Measurements from ENCODE around the gene RP9. TPM values are rescaled to one million over a fixed set of nuclear protein-coding genes. Genes with fewer than 3 reads are reported as not detected.

Gene RP9
- total and polyA plus RNA-seq, 4 donors: 7.8 to 13.4 (median 11.2) TPM

GRCh38 chr7:33111614-33112013, 2.4 kb upstream of the RP9 start:
- TF ChIP-seq, protein P1, sequence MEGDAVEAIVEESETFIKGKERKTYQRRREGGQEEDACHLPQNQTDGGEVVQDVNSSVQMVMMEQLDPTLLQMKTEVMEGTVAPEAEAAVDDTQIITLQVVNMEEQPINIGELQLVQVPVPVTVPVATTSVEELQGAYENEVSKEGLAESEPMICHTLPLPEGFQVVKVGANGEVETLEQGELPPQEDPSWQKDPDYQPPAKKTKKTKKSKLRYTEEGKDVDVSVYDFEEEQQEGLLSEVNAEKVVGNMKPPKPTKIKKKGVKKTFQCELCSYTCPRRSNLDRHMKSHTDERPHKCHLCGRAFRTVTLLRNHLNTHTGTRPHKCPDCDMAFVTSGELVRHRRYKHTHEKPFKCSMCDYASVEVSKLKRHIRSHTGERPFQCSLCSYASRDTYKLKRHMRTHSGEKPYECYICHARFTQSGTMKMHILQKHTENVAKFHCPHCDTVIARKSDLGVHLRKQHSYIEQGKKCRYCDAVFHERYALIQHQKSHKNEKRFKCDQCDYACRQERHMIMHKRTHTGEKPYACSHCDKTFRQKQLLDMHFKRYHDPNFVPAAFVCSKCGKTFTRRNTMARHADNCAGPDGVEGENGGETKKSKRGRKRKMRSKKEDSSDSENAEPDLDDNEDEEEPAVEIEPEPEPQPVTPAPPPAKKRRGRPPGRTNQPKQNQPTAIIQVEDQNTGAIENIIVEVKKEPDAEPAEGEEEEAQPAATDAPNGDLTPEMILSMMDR (IDR thresholded peaks at IDR 0.05; ENCODE audit: control extremely low read depth, extremely low read depth): no peak
- 73 to 83% methylated on average over 3 of the region's 3 CpGs for WGBS, 2 donors
- Histone ChIP-seq H3K9ac (ENCODE audit: insufficient read depth in 1 of 2, low read length in 2 of 2) (no peak overlapping the region), H3K27ac (ENCODE audit: low read depth in 1 of 2, low read length in 1 of 2) (no peak overlapping the region), H3K36me3 (ENCODE audit: control insufficient read depth in 4 of 4, insufficient read depth in 4 of 4, low read length in 4 of 4) (no peaks in the 10 kb centered on the region), H3K4me3 (no peak overlapping the region), H3K27me3 (ENCODE audit: control insufficient read depth in 3 of 3, insufficient read depth in 3 of 3, low read length in 2 of 3) (no peaks in the 10 kb centered on the region), H3K9me3 (ENCODE audit: control insufficient read depth in 4 of 4, insufficient read depth in 3 of 4, low read length in 3 of 4) (no peaks in the 10 kb centered on the region), H3K4me1 (ENCODE audit: control insufficient read depth in 5 of 5, insufficient read depth in 5 of 5, low read length in 5 of 5) (peaks cover 3 to 34% (median 7%) of the 10 kb centered on the region in 5 donors)
- DNase-seq (no peak), ATAC-seq (ENCODE audit: insufficient read depth, low FRiP score) (no peak)

DNA sequence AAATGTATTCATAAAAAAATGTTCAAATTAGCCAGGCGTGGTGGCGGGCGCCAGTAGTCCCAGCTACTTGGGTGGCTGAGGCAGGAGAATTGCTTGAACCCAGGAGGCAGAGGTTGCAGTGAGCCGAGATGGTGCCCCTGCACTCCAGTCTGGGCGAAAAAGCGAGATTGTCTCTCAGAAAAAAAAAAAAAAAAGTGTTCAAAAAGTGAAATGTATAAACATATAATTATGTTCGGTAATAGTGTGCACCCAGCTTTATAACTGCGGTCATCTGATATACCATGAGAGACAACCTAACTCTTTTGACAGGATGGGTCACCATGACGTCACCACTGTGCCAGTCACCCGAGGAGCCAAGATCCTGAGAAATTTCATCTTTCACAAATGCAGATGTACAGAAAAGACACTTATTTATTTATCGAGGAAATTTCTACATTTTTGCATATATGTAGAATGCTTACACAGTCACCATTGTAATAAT, 594 bp upstream of the RP9 start:
- Histone ChIP-seq H3K9ac (ENCODE audit: insufficient read depth in 1 of 2, low read length in 2 of 2) (peak overlapping the region; percentile 40 to 62), H3K27ac (ENCODE audit: low read depth in 1 of 2, low read length in 1 of 2) (no peak overlapping the region), H3K4me3 (peak overlapping the region; percentile 49), H3K36me3 (ENCODE audit: control insufficient read depth in 4 of 4, insufficient read depth in 4 of 4, low read length in 4 of 4) (no peaks in the 10 kb centered on the region), H3K4me1 (ENCODE audit: control insufficient read depth in 5 of 5, insufficient read depth in 5 of 5, low read length in 5 of 5) (peaks cover 5 to 28% (median 11%) of the 10 kb centered on the region in 5 donors), H3K27me3 (ENCODE audit: control insufficient read depth in 3 of 3, insufficient read depth in 3 of 3, low read length in 2 of 3) (no peaks in the 10 kb centered on the region), H3K9me3 (ENCODE audit: control insufficient read depth in 4 of 4, insufficient read depth in 3 of 4, low read length in 3 of 4) (no peaks in the 10 kb centered on the region)
- no peak for ATAC-seq (ENCODE audit: insufficient read depth, low FRiP score)
- 18 to 23% methylated on average over 11 of the region's 11 CpGs for WGBS, 2 donors
- DNase-seq: peak in 2 of 3 donors; percentile 24 to 48
- TF ChIP-seq, protein P1 (IDR thresholded peaks at IDR 0.05; ENCODE audit: control extremely low read depth, extremely low read depth): no peak

GRCh38 chr7:33108554-33109004, 625 bp downstream of the RP9 start:
- Histone ChIP-seq H3K27me3 (ENCODE audit: control insufficient read depth in 3 of 3, insufficient read depth in 3 of 3, low read length in 2 of 3) (no peaks in the 10 kb centered on the region), H3K36me3 (ENCODE audit: control insufficient read depth in 4 of 4, insufficient read depth in 4 of 4, low read length in 4 of 4) (peaks cover 0 to 3% (median under 1%) of the 10 kb centered on the region in 4 donors), H3K9me3 (ENCODE audit: control insufficient read depth in 4 of 4, insufficient read depth in 3 of 4, low read length in 3 of 4) (no peaks in the 10 kb centered on the region), H3K27ac (ENCODE audit: low read depth in 1 of 2, low read length in 1 of 2) (peak overlapping the region; percentile 89 to 90), H3K4me3 (peak overlapping the region; percentile 100), H3K4me1 (ENCODE audit: control insufficient read depth in 5 of 5, insufficient read depth in 5 of 5, low read length in 5 of 5) (peaks cover 5 to 21% (median 11%) of the 10 kb centered on the region in 5 donors), H3K9ac (ENCODE audit: insufficient read depth in 1 of 2, low read length in 2 of 2) (peak overlapping the region; percentile 81 to 90)
- DNase-seq: no peak
- WGBS, 2 donors: 1% methylated on average over 10 of the region's 10 CpGs
- no peak for ATAC-seq (ENCODE audit: insufficient read depth, low FRiP score)
- TF ChIP-seq, protein P1 (IDR thresholded peaks at IDR 0.05; ENCODE audit: control extremely low read depth, extremely low read depth): no peak

Measured in lung (tissue), 12 donors.